ENCODE results near the gene TNFRSF4.

- TF ChIP-seq CTCF (IDR thresholded peaks at IDR 0.05) (no peak), EZH2 (IDR thresholded peaks at IDR 0.05) (no peak), EZH2phosphoT487 (IDR thresholded peaks at IDR 0.05) (no peak)
Observed at GRCh38 chr1:1181129-1181937, 32.6 kb downstream of the TNFRSF4 start.
